SK-N-SH (cell line): ENCODE results near the gene MYO18B. TPM values are rescaled to one million over a fixed set of nuclear protein-coding genes. Genes with fewer than 3 reads are reported as not detected.
A peak's percentile ranks its signal among the peaks of the same experiment; 100 is the strongest.

Source experiments
- CTCF ChIA-PET: fragments of 300-600, 350-600 bp; formaldehyde crosslinking; extraction: SDS; loops from one replicate; lab custom pipeline; 2021; lab: Yijun Ruan, JAX
- POLR2A ChIA-PET: fragments of 350-600 bp; sonication (Branson Sonifier 250); formaldehyde crosslinking; extraction: SDS; loops from one replicate; lab custom pipeline; 2020; ENCODE audit warnings: antibody characterized with exemption, inconsistent platforms; lab: Yijun Ruan, JAX
- DNase-seq: peaks from one replicate; pipeline ENCODE4 v3.0.0; 2012
- H2AFZ ChIP-seq: fragments of 200-600 bp; sonication (generic); 2 replicates; pipeline ENCODE4 v1.8.1; 2016; ENCODE audit warnings: antibody characterized with exemption, mild to moderate bottlenecking, low read depth
- H3F3A ChIP-seq: fragments of 200-600 bp; sonication (generic); replicated peaks from 2 replicates; pipeline ENCODE3; 2016; ENCODE audit warnings: antibody characterized with exemption, mild to moderate bottlenecking; ENCODE audit not compliant: insufficient read depth
- H3K27ac ChIP-seq, 2 experiments: fragments of 200-500 bp in 1 of 2; fragments of 200-600 bp in 1 of 2; sonication (Bioruptor generic) in 1 of 2; sonication (generic), shearing (Covaris generic) in 1 of 2; 2 replicates each; pipeline versions ENCODE4 v1.5.1 to v1.6.1; 2014 to 2016; ENCODE audit warnings: low read depth in 2 of 2, inconsistent platforms in 1 of 2, low read length in 1 of 2, mild to moderate bottlenecking in 1 of 2, mixed read lengths in 1 of 2
- H3K27me3 ChIP-seq: fragments of 200-600 bp; sonication (generic), shearing (Covaris generic); 2 replicates; pipeline ENCODE4 v1.6.1; 2016; ENCODE audit warnings: mixed run types; ENCODE audit not compliant: insufficient read depth
- H3K36me3 ChIP-seq, 2 experiments: fragments of 200-500 bp in 1 of 2; fragments of 200-600 bp in 1 of 2; sonication (Bioruptor generic) in 1 of 2; sonication (generic) in 1 of 2; replicated peaks in 1 of 2; 2 replicates each; pipeline versions ENCODE3 to v1.5.1; 2014 to 2016; ENCODE audit warnings: low read length in 1 of 2, mild to moderate bottlenecking in 1 of 2; ENCODE audit not compliant: insufficient read depth in 2 of 2, control insufficient read depth in 1 of 2
- H3K4me1 ChIP-seq, 2 experiments: fragments of 200-500 bp in 1 of 2; fragments of 200-600 bp in 1 of 2; sonication (Bioruptor generic) in 1 of 2; sonication (generic), shearing (Covaris generic) in 1 of 2; 2 replicates each; pipeline versions ENCODE4 v1.5.1 to v1.6.1; 2014 to 2016; ENCODE audit warnings: low read depth in 1 of 2, low read length in 1 of 2, mixed run types in 1 of 2; ENCODE audit not compliant: insufficient read depth in 2 of 2, control insufficient read depth in 1 of 2
- H3K4me2 ChIP-seq: fragments of 200-600 bp; sonication (generic), shearing (Covaris generic); 2 replicates; pipeline ENCODE4 v1.6.1; 2017; ENCODE audit warnings: mixed run types
- H3K4me3 ChIP-seq, 2 experiments: fragments of 200-500 bp in 1 of 2; fragments of 200-600 bp in 1 of 2; sonication (Bioruptor generic) in 1 of 2; sonication (generic), shearing (Covaris generic) in 1 of 2; 2 replicates each; pipeline versions ENCODE4 v1.5.1 to v1.8.1; 2014 to 2016; ENCODE audit warnings: low read depth in 2 of 2, inconsistent platforms in 1 of 2, low read length in 1 of 2, mild to moderate bottlenecking in 1 of 2, mixed read lengths in 1 of 2, moderate library complexity in 1 of 2
- H3K79me2 ChIP-seq: fragments of 200-600 bp; sonication (generic); 2 replicates; pipeline ENCODE4 v1.8.1; 2017; ENCODE audit warnings: mild to moderate bottlenecking; ENCODE audit not compliant: insufficient read depth
- H3K9ac ChIP-seq: fragments of 200-600 bp; sonication (generic); 2 replicates; pipeline ENCODE4 v1.6.1; 2017; ENCODE audit warnings: mixed run types
- H3K9me2 ChIP-seq: fragments of 200-600 bp; sonication (generic); 2 replicates; pipeline ENCODE4 v1.6.1; 2017; ENCODE audit warnings: mixed run types
- H3K9me3 ChIP-seq: fragments of 200-600 bp; sonication (generic); 2 replicates; pipeline ENCODE4 v1.6.1; 2017; ENCODE audit warnings: mixed run types, mild to moderate bottlenecking, moderate library complexity
- H4K20me1 ChIP-seq: fragments of 200-600 bp; sonication (generic); 2 replicates; pipeline ENCODE4 v1.6.1; 2017; ENCODE audit warnings: mild to moderate bottlenecking, mixed run types; ENCODE audit not compliant: insufficient read depth
- ELF1 ChIP-seq: IDR thresholded peaks from 2 replicates; pipeline ENCODE4 v1.4.0; 2012
- EP300 ChIP-seq, 2 experiments: IDR thresholded peaks; 2 replicates each; pipeline versions ENCODE4 v1.4.0 to v1.6.1; 2012; ENCODE audit warnings: borderline replicate concordance in 1 of 2, low read depth in 1 of 2, low read length in 1 of 2
- GABPA ChIP-seq: IDR thresholded peaks from 2 replicates; pipeline ENCODE4 v1.4.0; 2012; ENCODE audit warnings: low read depth, mild to moderate bottlenecking
- MEF2A ChIP-seq: IDR thresholded peaks from 2 replicates; pipeline ENCODE4 v1.4.0; 2012; ENCODE audit warnings: low read depth, borderline replicate concordance
- NFIC ChIP-seq: IDR thresholded peaks from 2 replicates; pipeline ENCODE4 v1.4.0; 2012; ENCODE audit warnings: borderline replicate concordance
- RAD21 ChIP-seq: IDR thresholded peaks from 2 replicates; pipeline ENCODE4 v1.6.1; 2012; ENCODE audit warnings: mild to moderate bottlenecking, low read length
- RXRA ChIP-seq: IDR thresholded peaks from 2 replicates; pipeline ENCODE4 v1.4.0; 2012; ENCODE audit warnings: low read depth, mild to moderate bottlenecking, borderline replicate concordance
- SIN3A ChIP-seq: IDR thresholded peaks from 2 replicates; pipeline ENCODE4 v1.6.1; 2012; ENCODE audit warnings: low read depth, mild to moderate bottlenecking, low read length, moderate library complexity, borderline replicate concordance
- SMC3 ChIP-seq: IDR thresholded peaks from 2 replicates; pipeline ENCODE4 v1.6.1; 2012; ENCODE audit warnings: low read depth, low read length, improper control_type of control experiment
- TAF1 ChIP-seq: IDR thresholded peaks from 2 replicates; pipeline ENCODE4 v1.6.1; 2012; ENCODE audit warnings: low read depth, mild to moderate bottlenecking, low read length, moderate library complexity, borderline replicate concordance
- TCF12 ChIP-seq: IDR thresholded peaks from 2 replicates; pipeline ENCODE4 v1.4.0; 2012
- YY1 ChIP-seq: IDR thresholded peaks from 2 replicates; pipeline ENCODE4 v1.4.0; 2012; ENCODE audit warnings: low read depth, mild to moderate bottlenecking
- WGBS: methylation state at CpG from one replicate; pipeline ENCODE4 v1.1.6; 2017; ENCODE audit warnings: low lambda C conversion rate; 5-methylcytosine and 5-hydroxymethylcytosine counted together
- polyA plus RNA-seq, 3 experiments: library from polyadenylated mRNA; depleted of rRNA; stranded (reverse); fragments of >200 nt; gene quantifications; 2 replicates each; pipeline ENCODE4 v1.2.3, GENCODE V29; 2012
- TF ChIP-seq, protein P1 (sequence below): fragments of 200-600 bp; sonication (generic); IDR thresholded peaks from 2 replicates; pipeline ENCODE4 v1.6.1; 2017; ENCODE audit warnings: antibody characterized with exemption, mild to moderate bottlenecking, moderate library complexity
- TF ChIP-seq, protein P2 (sequence below): IDR thresholded peaks from 2 replicates; pipeline ENCODE4 v1.6.1; 2012; ENCODE audit warnings: mild to moderate bottlenecking, low read depth, low read length, moderate library complexity
- TF ChIP-seq, protein P3 (sequence below): fragments of 150-350 bp; IDR thresholded peaks from 2 replicates; pipeline ENCODE4 v1.6.1; 2017; ENCODE audit warnings: antibody characterized with exemption, low read length, low read depth, borderline replicate concordance
- TF ChIP-seq, protein P4 (sequence below): IDR thresholded peaks from 2 replicates; pipeline ENCODE4 v1.4.0; 2012; ENCODE audit warnings: low read depth, borderline replicate concordance
- TF ChIP-seq, protein P5 (sequence below): IDR thresholded peaks from 2 replicates; pipeline ENCODE4 v1.4.0; 2012; ENCODE audit warnings: low read depth

Gene MYO18B
- polyA plus RNA-seq, 1 of the 3 experiments (the other 2 are of a cell fraction): 0.05 TPM

DNA sequence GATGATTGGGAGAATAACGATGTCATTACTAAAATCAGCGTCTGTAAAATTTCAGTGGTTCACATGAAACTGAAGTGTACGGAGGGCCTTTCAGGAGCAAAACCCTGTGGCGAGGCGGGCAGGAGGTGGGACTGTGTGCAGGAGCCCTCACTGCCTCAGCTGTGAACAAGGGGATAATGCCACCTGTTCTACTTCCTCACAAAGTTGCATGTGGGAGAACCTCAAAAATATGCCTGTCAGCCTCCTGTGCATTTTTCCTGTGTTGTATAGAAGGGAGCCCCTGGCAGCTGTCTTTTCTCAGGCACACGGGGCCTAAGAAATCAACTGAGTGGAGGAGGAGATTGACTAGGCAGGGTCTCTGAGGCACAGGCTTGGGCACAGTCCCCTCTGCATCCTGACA lies 43.0 kb upstream of the MYO18B start:
- no peak for DNase-seq
- H3K4me3 ChIP-seq: no peak overlapping the region
- H4K20me1 ChIP-seq: no peaks in the 10 kb centered on the region
- TF ChIP-seq MEF2A (no peak), TCF12 (no peak)
- H3K9ac ChIP-seq: no peak overlapping the region
- WGBS: 78% methylated on average over 6 of the region's 6 CpGs
- peaks cover 0 to 9% of the 10 kb centered on the region in 2 experiments for H3K36me3 ChIP-seq
- H2AFZ ChIP-seq: no peak overlapping the region
- H3K9me3 ChIP-seq: no peaks in the 10 kb centered on the region
- CTCF ChIA-PET: interaction anchor here (0.7 to 4.9 kb wide), 6 partner anchors 12 to 463 kb away, joined by 3 to 41 read pairs (median 6); partner anchors contain the start of gene GRK3
- POLR2A ChIA-PET: interaction anchor here (0.9 kb wide), 1 partner anchor 34 kb away, joined by 3 read pairs; no protein-coding TSS in a partner anchor
- no peaks in the 10 kb centered on the region for H3K27me3 ChIP-seq
- peak overlapping the region in 1 of 2 experiments; percentile 100; a peak in 2 of 4 replicates for H3K27ac ChIP-seq
- H3K4me2 ChIP-seq: no peak overlapping the region
- H3K4me1 ChIP-seq: peaks cover 0 to 72% of the 10 kb centered on the region in 2 experiments; a peak in 2 of 4 replicates
- no peaks in the 10 kb centered on the region for H3F3A ChIP-seq
- no peaks in the 10 kb centered on the region for H3K79me2 ChIP-seq
- no peaks in the 10 kb centered on the region for H3K9me2 ChIP-seq

DNA sequence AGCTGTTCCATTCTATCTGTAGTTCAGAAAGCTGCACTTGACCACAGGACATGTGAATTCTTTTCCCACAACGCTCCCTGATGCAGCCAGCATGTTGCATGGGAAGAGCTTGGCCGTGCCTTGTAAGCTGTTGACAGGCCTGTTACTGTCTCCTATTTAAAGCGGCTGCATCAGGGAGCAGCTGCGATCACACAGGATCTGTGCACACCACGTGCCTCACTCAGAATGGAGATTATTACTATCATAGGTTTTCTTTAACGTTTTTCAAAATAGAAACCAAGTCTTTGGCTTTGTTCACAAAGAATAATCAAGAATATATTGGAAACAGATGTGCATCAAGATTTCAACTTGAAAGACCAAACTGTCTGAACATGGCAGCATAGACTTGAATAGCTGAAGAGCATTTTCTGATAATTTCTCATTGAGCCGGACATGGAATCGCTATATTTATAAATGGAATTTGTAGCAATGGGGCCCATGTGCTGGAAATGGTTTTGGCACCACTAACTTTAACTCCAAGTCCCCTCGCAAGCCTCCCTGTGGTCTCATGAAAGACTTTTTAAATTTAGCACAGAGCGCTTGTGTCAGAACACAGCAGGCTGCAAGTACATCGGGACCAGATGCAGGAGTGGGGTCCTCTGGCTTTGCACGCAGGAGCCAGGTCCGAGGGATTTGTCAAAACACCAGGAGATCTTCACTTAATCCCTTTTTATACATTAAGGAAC lies 40.8 kb upstream of the MYO18B start:
- no peaks in the 10 kb centered on the region for H3K9me2 ChIP-seq
- ChIA-PET POLR2A (interaction anchor here (0.9 to 1.2 kb wide), 4 partner anchors 32 to 157 kb away, joined by 3 to 7 read pairs (median 4); partner anchors contain the start of gene GRK3), CTCF (interaction anchor here (0.6 to 4.9 kb wide), 30 partner anchors 12 to 499 kb away, joined by 3 to 44 read pairs (median 4); partner anchors contain the start of gene GRK3)
- peak; percentile 49 for DNase-seq
- H3K79me2 ChIP-seq: no peaks in the 10 kb centered on the region
- H3K9ac ChIP-seq: no peak overlapping the region
- no peaks in the 10 kb centered on the region for H3K27me3 ChIP-seq
- H3K4me2 ChIP-seq: peak overlapping the region; percentile 29; the same call in 1 of the 2 replicates
- H2AFZ ChIP-seq: no peak overlapping the region
- WGBS: 37% methylated on average over 13 of the region's 13 CpGs
- H3K4me3 ChIP-seq: no peak overlapping the region
- H3K9me3 ChIP-seq: no peaks in the 10 kb centered on the region
- no peaks in the 10 kb centered on the region for H4K20me1 ChIP-seq
- no peaks in the 10 kb centered on the region for H3F3A ChIP-seq
- H3K4me1 ChIP-seq: peaks cover 0 to 56% of the 10 kb centered on the region in 2 experiments; a peak in 2 of 4 replicates
- peaks cover 0 to 16% of the 10 kb centered on the region in 2 experiments for H3K36me3 ChIP-seq
- peak overlapping the region; percentile 16 to 93; a peak in 3 of 4 replicates for H3K27ac ChIP-seq
- TF ChIP-seq, protein P1, sequence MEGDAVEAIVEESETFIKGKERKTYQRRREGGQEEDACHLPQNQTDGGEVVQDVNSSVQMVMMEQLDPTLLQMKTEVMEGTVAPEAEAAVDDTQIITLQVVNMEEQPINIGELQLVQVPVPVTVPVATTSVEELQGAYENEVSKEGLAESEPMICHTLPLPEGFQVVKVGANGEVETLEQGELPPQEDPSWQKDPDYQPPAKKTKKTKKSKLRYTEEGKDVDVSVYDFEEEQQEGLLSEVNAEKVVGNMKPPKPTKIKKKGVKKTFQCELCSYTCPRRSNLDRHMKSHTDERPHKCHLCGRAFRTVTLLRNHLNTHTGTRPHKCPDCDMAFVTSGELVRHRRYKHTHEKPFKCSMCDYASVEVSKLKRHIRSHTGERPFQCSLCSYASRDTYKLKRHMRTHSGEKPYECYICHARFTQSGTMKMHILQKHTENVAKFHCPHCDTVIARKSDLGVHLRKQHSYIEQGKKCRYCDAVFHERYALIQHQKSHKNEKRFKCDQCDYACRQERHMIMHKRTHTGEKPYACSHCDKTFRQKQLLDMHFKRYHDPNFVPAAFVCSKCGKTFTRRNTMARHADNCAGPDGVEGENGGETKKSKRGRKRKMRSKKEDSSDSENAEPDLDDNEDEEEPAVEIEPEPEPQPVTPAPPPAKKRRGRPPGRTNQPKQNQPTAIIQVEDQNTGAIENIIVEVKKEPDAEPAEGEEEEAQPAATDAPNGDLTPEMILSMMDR: no peak
- TF ChIP-seq YY1 (no peak), RAD21 (no peak; the same call in 1 of the 2 replicates), GABPA (no peak), SMC3 (no peak), MEF2A (no peak), TAF1 (no peak), SIN3A (no peak), EP300 (IDR thresholded peaks at IDR 0.05; ENCODE audit: borderline replicate concordance in 1 of 2, low read depth in 1 of 2, low read length in 1 of 2) (peak in 1 of 2 experiments; percentile 33; a peak in 1 of 4 replicates), NFIC (no peak), ELF1 (no peak), RXRA (no peak)
- TF ChIP-seq, protein P2, sequence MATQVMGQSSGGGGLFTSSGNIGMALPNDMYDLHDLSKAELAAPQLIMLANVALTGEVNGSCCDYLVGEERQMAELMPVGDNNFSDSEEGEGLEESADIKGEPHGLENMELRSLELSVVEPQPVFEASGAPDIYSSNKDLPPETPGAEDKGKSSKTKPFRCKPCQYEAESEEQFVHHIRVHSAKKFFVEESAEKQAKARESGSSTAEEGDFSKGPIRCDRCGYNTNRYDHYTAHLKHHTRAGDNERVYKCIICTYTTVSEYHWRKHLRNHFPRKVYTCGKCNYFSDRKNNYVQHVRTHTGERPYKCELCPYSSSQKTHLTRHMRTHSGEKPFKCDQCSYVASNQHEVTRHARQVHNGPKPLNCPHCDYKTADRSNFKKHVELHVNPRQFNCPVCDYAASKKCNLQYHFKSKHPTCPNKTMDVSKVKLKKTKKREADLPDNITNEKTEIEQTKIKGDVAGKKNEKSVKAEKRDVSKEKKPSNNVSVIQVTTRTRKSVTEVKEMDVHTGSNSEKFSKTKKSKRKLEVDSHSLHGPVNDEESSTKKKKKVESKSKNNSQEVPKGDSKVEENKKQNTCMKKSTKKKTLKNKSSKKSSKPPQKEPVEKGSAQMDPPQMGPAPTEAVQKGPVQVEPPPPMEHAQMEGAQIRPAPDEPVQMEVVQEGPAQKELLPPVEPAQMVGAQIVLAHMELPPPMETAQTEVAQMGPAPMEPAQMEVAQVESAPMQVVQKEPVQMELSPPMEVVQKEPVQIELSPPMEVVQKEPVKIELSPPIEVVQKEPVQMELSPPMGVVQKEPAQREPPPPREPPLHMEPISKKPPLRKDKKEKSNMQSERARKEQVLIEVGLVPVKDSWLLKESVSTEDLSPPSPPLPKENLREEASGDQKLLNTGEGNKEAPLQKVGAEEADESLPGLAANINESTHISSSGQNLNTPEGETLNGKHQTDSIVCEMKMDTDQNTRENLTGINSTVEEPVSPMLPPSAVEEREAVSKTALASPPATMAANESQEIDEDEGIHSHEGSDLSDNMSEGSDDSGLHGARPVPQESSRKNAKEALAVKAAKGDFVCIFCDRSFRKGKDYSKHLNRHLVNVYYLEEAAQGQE: no peak
- TF ChIP-seq, protein P3, sequence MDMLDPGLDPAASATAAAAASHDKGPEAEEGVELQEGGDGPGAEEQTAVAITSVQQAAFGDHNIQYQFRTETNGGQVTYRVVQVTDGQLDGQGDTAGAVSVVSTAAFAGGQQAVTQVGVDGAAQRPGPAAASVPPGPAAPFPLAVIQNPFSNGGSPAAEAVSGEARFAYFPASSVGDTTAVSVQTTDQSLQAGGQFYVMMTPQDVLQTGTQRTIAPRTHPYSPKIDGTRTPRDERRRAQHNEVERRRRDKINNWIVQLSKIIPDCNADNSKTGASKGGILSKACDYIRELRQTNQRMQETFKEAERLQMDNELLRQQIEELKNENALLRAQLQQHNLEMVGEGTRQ: no peak
- TF ChIP-seq, protein P4, sequence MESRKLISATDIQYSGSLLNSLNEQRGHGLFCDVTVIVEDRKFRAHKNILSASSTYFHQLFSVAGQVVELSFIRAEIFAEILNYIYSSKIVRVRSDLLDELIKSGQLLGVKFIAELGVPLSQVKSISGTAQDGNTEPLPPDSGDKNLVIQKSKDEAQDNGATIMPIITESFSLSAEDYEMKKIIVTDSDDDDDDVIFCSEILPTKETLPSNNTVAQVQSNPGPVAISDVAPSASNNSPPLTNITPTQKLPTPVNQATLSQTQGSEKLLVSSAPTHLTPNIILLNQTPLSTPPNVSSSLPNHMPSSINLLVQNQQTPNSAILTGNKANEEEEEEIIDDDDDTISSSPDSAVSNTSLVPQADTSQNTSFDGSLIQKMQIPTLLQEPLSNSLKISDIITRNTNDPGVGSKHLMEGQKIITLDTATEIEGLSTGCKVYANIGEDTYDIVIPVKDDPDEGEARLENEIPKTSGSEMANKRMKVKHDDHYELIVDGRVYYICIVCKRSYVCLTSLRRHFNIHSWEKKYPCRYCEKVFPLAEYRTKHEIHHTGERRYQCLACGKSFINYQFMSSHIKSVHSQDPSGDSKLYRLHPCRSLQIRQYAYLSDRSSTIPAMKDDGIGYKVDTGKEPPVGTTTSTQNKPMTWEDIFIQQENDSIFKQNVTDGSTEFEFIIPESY: no peak
- TF ChIP-seq, protein P5, sequence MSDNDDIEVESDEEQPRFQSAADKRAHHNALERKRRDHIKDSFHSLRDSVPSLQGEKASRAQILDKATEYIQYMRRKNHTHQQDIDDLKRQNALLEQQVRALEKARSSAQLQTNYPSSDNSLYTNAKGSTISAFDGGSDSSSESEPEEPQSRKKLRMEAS: no peak; the same call in 1 of the 2 replicates
